Anterior cingulate cortex (tissue), 58 donors: Measurements from ENCODE around the gene ACCSL.

Experiments used
- DNase-seq, 58 donors: peaks; one replicate each; lab custom pipeline; 2025; lab: John Stamatoyannopoulos, UW

Gene ACCSL

DNA sequence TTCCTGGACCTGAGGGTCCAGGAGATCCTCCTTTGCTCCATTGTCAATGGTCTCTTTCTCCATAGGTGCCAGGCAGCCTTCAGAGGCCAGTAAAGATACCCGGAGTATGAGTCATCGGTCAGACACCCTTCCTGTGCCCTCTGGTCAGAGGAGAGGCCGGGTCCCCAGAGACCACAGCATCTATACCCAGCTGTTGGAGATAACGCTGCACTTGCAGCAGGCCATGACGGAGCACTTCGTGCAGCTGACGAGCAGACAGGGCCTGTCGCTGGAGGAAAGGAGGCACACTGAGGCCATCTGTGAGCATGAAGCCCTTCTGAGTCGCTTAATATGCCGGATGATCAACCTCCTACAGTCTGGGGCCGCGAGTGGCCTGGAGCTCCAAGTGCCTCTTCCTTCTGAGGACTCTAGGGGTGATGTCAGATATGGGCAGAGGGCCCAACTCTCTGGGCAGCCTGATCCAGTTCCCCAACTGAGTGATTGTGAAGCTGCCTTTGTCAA, at the start of gene ACCSL:
ACCSL (plus strand) TSS at position 51 of the 501 bp plus-strand sequence; CDS start at position 107, 56 bp downstream.
- DNase-seq: peak in 19 of 58 donors; percentile 4 to 54 (median 20)

DNA sequence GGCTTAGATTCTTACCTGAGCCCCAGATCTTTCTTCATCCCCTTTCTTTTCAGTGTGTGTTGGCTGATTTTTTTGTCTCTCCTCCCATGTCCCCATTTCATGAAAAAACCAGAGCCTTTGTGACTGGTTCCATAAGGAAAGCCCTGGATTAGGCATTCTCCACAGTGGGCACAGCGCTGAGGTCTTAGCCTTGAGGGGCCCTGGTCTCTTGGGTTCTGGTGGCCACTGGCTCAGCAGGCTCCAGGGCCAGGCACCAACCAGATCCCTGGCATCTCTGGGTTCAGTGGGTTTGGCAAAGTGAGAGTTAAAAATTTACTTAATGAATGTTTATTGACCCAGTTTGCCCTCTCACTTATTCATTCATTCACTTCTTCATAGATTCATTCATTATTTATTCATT, 49.5 kb upstream of the ACCSL start:
- no peak for DNase-seq

DNA sequence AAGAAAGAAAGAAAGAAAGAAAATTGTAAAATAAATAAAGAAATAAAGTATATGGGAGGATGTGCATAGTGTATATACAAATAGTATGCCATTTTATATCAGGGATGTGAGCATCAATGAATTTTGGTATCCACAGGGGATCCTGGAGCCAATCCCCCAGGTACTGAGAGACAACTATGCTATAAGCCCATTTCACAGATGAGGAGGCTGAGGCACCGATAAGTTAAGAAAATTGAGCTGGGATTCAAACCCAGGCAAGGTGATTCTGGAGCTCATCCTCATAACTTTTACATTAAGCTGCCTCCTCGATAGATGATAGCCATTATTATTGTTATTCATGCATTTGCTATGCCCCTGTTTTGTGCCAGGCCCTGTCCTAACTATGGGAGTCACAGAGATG, 47.0 kb upstream of the ACCSL start:
- DNase-seq: no peak

DNA sequence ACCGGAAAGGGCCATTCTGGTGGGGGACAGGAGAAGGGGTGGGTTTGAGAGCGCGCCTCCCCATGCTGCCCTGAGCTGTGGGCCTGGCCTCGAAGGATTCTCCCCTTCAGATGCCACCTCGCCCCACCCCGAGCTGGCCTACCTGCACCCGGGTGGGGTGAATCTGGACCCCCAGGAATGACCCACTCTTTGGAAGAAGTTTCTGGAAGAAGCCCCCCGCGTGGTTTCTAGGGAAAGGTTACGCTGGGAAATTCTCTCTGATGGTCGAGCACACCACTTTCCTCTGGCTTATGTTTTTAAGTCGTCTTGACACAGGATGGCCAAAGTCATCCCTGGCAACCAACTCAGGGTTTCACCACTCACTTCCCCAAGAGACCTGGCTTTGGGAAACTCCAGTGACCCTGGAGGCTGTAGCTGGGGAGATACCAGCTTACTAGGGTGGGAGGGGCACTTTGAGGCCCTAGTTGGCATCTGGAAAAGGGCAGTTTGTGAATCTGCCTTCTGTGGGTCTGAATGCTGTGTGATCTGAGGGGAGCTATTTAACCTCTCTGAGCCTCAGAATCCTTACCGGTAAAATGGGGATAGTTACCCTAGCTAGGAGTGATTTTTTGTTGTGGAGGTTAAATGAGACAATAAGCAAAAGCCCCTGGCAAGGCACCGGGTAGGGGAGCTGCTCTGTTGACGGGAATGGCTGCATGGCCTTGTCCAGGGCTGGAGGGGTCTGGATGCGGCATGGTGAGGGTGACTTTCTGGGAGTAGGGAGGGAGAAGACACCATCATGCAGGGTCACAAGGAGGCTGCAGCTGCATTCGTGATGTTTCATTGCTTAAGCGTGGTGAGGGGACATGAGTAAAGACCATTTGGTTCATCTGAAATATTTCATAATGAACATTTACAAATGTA, 45.3 kb upstream of the ACCSL start:
- no peak for DNase-seq

DNA sequence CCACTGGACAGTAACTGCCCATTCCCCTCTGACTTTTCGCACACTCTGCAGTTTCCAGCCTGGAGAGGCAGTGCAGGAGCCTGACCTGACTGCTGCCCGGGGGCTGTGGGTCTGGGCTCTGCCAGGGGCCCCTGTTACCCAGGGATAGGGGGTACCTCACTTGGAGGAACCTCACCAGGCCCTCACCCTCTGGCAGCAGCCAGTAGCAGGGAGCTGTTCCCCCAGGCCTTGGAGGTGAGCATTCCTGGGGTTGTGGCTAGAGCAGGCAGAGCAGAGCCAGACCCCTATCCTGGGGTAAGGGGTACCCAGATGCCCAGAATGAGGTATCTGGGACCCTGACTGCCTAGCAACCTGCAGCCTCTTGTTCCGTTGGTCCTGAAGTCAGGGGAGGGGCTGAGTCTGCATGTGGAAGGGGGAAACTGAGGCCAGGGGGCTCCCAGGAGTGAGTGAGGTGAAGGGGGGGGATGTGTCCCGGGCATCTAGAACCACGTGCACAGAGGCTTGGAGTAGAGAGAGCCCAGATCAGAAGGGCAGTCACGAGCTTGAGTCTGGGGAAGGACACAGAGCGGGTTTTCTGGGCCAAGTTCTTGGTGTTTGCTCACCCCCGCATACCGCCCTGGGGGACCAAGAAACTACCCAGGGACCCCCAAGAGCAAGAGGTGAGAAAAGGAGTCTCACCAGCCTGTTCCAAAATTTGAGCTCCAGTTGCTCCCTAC, 43.9 kb upstream of the ACCSL start:
- no peak for DNase-seq

DNA sequence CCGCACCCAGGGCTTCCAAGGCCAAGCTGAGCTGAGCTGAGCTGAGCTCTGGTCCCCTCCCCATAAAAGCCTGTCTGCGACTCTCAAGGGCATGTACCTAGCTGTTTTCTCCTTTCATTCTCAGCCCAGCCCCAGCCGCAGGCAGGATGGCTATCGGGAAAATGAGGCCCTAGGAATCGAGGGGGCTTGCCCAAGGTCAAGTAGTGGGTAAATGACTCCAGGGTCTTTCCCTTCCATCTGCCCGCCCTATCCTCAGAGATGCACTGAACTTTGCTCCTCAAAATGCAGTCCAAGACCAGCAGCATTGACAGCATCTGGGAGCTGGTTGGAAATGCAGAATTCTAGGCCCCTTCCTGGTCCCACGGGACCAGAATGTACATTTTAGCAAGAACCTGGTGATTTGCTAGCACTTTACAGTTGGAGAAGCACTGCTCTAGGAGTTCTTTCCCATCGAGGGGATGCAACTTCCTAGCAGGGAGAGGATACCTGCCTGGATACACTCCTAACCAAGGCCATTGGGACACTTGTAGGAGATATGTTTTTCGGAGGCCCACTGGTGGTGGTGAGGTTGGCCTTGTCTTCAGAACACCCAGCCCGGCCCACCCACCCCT, 43.2 kb upstream of the ACCSL start:
- DNase-seq: no peak

DNA sequence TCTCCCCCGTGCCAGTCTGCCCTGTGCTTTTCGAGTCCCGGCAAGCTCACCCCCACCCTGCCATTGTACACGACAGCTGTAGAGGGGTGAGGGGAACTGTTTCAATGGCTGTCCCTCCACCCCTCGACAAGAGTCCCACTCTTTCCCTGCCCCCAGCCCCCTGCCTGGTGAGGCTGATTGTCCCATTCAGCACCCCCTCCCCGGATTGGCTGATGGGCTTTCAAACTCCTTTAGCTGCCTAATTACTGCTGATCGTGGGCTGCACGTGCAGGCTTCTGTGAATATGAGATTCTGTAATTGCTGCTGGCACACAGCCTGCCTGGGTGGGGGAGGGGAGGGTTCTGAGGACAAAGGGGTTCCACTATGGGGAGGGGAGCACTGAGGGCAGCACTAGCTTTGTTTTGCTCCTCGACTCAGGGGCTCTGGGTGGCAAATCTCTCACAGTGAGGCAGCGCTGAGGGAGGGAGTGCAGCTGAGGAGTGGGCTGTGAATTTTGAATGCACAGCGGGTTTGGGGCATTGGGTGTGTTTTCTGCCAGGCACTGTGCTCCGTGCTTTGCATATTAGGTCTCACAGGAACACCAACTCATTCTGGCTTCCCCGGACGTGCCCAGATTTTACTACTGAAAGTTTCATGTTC, 42.6 kb upstream of the ACCSL start:
- DNase-seq: peak in 30 of 58 donors; percentile 12 to 59 (median 28)

DNA sequence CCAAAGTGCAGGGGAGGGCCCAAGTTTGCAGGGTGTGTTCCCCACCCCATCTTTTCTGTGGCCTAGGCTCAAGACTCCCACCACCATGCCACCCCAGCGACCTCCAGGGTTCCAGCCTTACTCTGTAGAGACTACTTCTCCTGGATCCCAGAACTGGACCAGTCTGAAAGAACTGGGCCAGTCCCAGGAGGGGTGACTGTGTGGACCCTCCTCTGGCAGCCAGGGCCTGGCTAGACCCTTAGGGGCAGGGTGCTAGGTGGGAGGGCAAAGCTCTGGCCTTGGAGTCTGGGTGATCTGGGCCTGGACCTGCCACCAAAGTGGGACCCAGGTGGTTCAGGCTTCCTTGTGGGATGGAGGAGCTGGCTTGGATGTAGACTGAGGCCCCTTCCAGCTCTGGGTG, 41.8 kb upstream of the ACCSL start:
- DNase-seq: no peak

DNA sequence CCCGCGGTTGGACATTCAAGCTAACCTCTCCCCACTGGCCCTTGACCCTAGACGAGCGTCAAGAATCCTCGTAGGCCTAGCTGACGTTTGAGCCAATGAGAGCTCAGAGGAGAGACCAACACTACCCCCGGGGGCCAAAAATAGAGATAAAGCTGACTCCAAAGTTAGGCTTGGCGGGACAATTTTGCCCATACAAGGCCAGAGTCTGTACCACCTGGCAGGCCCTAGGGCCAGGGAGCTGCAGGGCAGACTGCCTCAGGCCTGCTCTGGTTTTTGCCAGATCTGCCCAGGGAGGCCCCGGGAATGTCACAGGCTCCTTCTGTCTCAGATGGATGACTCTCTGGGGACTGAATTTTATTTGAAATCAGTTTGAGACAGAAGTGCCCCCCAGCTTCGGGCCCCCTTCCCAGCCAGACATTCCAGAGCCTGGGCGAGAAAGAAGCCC, 40.8 kb upstream of the ACCSL start:
- no peak for DNase-seq

DNA sequence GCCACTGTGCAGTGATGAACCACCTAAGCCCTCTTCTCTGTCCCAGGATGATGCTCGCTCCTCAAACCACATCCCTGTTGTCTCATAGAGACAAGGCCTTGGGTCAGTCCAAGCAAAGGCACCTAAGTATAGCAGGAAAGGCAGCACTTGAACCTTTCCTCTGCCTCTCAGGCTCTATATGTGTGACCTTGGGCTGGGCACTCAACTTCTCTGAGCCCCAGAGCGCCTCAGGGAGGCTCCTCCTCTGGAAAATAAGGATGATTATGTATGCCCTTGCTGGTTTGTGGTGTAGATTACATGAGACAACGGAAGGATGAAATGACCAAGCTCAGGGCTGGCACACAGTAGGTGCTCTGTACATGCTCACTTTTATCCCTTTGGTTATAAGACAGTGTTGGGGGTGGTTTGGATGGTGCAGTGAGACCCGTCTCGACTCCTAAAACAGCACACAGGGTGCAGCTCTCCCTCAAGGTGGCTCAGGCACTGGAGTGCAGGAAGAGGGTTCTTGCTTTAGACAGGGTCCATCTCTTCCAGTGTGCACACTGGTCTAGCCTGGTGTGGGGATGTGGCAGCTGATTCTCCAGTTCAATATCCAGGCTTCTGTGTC, 40.2 kb upstream of the ACCSL start:
- no peak for DNase-seq

DNA sequence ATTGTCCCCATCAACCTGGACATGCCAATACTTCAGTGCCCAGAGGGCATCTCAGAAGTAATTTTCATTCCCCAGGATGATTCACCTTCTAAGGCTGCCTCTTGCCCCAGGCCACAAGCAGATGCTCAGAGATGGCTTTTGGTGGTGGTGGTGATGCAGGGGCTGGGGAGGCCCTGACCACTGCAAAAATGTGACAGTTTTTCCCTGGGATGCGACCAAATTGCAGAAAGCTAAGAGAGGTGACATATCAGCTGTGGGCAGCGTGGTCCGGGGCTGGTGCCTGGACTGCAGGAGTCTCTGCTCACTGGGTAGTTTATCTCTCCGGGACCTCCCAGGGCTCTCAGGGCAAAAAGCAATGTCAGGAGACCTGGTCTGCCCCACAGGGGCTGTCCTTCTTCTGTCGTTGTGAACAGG, 39.7 kb upstream of the ACCSL start:
- DNase-seq: no peak

DNA sequence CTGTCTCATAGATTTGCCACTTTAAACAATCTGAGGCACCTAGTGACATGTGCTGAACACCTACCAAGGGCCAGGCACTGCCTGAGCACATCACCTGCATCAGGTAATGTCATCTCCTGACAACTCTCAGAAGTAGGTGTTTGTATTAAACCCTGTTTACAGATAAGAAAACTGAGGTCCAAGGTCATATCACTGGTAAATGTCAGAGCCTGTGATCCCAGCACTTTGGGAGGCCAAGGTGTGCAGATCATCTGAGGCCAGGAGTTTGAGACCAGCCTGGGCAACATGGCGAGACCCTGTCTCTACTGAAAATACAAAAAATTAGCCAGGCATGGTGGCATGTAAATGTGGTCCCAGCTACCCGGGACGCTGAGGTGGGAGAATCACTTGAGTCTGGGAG, 39.1 kb upstream of the ACCSL start:
- no peak for DNase-seq

DNA sequence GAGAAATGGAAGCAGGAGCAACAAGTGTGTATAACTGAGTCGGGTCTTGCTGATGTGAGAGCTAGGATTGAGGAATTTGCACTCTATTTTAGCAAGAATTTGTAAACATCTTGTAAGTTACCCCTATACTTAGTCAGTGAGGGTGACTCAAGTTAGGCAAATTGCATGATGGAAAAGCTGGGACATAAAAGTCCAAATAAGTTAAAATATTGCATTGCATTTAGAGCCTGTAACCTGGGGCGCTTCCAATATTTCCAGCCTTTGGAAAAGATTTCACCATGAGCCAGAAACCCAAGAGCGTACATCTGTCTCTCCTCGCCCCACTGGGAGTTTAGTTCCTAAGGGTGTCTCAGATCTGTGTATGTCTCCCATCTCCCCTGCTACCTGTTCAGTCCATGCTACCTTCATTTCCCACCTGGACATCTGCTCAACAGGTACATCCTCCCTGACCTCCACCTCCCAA, 37.0 kb upstream of the ACCSL start:
- no peak for DNase-seq

DNA sequence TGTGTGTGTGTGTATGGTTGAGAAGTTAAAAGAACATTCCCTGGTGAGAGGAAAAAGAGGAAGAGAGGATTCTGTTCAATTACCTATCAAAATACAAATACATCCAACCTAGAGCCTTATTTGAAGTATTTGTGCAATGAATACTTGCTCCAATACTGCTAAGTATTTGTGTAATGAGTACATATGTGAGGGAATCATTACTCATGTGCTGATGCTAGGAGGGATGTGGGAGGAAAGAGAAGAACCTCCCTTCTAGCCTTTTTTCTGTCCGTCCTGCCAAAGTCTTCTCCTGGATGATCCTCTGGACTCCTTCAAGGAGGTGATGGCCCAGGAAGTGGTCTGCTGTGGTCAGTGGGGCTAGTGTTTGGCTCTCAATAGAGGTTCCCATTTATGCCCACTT, 36.0 kb upstream of the ACCSL start:
- DNase-seq: no peak

DNA sequence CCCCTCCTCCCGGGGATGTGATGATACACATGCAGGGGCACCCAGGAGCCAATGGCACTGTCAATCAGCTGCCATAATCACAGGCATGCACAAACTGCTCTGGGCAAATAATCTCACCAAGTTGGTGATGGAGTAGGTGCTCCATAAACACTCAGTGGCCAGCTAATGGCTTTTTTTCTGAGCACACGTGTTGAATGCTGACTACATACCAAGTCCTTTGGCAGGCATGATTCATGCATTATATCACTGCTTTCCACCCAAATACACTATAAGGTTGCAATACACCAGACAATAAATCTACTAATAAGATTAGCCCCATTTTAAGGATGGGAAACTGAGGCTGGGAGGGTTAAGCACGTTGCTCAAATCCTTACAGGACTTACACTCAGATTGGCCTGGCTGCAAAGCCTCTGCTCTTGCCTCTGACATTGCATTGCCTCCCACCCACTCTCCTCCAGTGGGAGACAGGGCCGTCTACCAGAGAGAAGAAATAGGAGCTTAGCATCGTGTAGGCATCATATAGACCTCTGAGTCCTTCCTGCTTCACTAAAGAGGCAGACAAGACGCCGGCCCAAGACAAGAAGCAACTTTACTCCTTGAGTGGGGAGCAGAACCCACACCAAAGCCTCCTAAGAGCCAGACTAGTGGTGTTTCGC, 32.7 kb upstream of the ACCSL start:
- DNase-seq: no peak

DNA sequence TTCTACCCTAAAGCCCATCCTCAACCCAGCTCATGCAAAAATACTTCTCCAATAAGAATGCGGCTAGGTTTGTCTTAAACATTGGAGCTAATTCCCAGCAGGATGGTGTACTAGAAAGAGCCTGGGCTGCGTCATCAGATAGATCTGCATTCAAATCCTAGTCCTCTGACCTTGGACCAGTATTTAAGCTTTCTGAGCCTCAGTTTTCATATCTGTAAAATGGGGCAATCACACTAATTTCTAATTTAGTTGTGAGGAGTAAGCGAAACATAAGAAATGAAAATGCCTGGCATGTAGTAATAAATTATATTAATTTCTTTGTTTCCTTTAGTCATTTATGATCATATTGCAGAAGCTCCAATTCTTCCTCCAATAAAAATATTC, 32.2 kb upstream of the ACCSL start:
- no peak for DNase-seq

DNA sequence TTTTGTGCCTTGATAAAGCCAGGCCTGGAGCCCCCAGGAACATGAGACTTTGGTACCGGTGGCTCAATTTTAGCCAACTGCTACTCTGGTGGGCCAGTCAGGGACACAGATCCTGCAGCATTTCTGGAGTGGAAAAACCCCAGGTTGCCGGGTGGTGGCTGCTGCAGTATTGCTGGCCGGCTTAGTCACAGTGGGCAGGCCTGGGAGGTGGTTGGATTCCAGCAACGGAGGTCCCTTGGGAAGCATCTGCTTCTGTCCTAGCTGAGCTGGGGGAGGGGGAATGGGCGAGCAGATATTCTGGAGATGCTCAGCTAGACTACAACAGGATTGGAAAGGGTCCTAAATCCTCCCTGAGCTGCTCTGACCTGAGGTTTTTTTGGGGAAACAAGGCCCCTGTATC, 31.6 kb upstream of the ACCSL start:
- peak in 10 of 58 donors; percentile 6 to 50 (median 26) for DNase-seq

DNA sequence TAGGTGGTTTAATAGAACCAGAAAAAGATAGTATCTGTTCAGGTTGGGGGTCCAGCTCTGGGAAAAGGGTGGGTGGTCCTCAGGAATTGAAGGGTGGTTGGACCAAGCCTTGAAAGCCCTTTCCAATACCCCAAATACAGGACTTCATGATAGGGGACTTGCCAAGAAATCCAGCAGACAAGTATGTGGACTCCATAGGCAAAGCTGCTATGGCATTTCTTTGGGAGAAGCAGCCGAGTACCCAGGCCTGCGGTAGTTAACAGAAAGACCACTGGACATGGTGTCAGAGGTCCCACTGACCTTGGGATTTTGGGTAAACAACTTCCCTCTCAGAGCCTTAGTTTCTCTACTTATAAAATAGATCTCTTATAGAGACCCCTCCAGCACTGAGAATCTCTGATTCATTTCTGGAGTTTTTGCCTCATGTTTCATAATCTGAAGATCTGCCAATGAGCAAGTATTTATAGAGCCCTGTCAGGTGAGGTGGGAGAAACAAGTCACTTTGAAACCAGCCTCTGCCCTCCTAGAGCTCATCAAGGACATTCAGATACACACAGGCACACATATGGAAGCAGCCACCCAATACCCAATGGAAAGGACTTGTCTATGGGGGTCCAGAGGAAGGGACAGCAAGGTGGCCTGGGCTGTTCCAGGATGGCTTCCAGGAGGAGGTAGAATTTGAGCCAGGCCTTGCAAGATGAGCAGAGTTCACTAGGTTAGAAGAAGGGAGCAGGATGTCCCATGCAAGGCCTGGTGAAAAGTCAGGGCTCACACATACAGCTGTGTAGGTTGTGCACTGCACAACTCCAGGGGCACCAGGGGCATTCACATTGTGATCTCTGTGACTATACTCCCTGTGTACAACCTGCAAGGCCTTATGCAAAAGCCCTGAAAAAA, 31.0 kb upstream of the ACCSL start:
- DNase-seq: no peak
